HepG2 (cell line): ENCODE measurements around the gene THY1. TPM values are rescaled to one million over a fixed set of nuclear protein-coding genes. Genes with fewer than 3 reads are reported as not detected.

Source experiments
- ATAC-seq: fragments of 200-7000 bp; cut with Tn5 transposase; 3 replicates; pipeline ENCODE4 v1.9.1; 2020; ENCODE audit warnings: mild to moderate bottlenecking, moderate library complexity
- BruUV-seq: library from RNA; stranded (reverse); fragments of 400-500 nt; replicated peaks from 2 replicates; lab custom pipeline; 2021; lab: Mats Ljungman, UMichigan
- CTCF ChIA-PET: fragments of 300-600 bp; formaldehyde crosslinking; extraction: SDS; loops from one replicate; lab custom pipeline; 2021; ENCODE audit warnings: low total read pairs, inconsistent platforms, low intra/inter-chr PET ratio; lab: Yijun Ruan, JAX
- POLR2A ChIA-PET: fragments of 350-600 bp; sonication (Branson Sonifier 250); formaldehyde crosslinking; loops from one replicate; lab custom pipeline; 2020; ENCODE audit warnings: antibody characterized with exemption, inconsistent platforms; lab: Yijun Ruan, JAX
- DNase-seq: peaks from one replicate; pipeline ENCODE4 v3.0.0-alpha.2; 2015; ENCODE audit warnings: low spot score
- FAIRE-seq: peaks from 3 replicates; lab custom pipeline; 2011; peaks lifted over from hg19 to GRCh38; lab: Jason Lieb, UNC
- H2AFZ ChIP-seq: one replicate; pipeline ENCODE4 v1.6.1; 2011; ENCODE audit warnings: low read length, inconsistent platforms
- H3K27ac ChIP-seq: fragments of 300-600 bp; 3 replicates; pipeline ENCODE4 v1.8.0; 2011; ENCODE audit warnings: mixed run types, mild to moderate bottlenecking, mixed read lengths, low read length, inconsistent platforms; ENCODE audit not compliant: insufficient read depth; ENCODE audit errors: extremely low read length
- H3K27me3 ChIP-seq, 2 experiments: fragments of 200-600 bp in 1 of 2; 2 replicates in 1 of 2; 3 replicates in 1 of 2; pipeline versions ENCODE4 v1.6.0 to v1.8.0; 2011; ENCODE audit warnings: low read length in 2 of 2, mild to moderate bottlenecking in 2 of 2, moderate library complexity in 2 of 2, inconsistent platforms in 1 of 2; ENCODE audit not compliant: insufficient read depth in 2 of 2, control insufficient read depth in 1 of 2
- H3K36me3 ChIP-seq, 2 experiments: fragments of 200-600 bp in 1 of 2; replicated peaks in 1 of 2; 2 replicates in 1 of 2; 3 replicates in 1 of 2; pipeline versions ENCODE4 v1.5.1 to v1.8.0; 2011; ENCODE audit warnings: low read length in 2 of 2, inconsistent platforms in 1 of 2; ENCODE audit not compliant: insufficient read depth in 2 of 2, control insufficient read depth in 1 of 2
- H3K4me1 ChIP-seq: 2 replicates; pipeline ENCODE4 v1.5.1; 2012; ENCODE audit warnings: low read length, inconsistent platforms; ENCODE audit not compliant: insufficient read depth
- H3K4me2 ChIP-seq: 2 replicates; pipeline ENCODE4 v1.6.0; 2011; ENCODE audit warnings: low read depth, low read length, inconsistent platforms
- H3K4me3 ChIP-seq, 3 experiments: fragments of 200-600 bp in 1 of 3; sonication (generic), shearing (Covaris generic) in 1 of 3; replicated peaks in 1 of 3; 2 replicates each; pipeline ENCODE4 v1.5.1; 2011 to 2016; ENCODE audit warnings: low read length in 3 of 3, inconsistent platforms in 2 of 3, low read depth in 2 of 3, mild to moderate bottlenecking in 2 of 3, control low read depth in 1 of 3, mixed read lengths in 1 of 3; ENCODE audit not compliant: insufficient read depth in 1 of 3
- H3K79me2 ChIP-seq: one replicate; pipeline ENCODE4 v1.6.1; 2011; ENCODE audit warnings: low read length, inconsistent platforms; ENCODE audit not compliant: insufficient read depth
- H3K9ac ChIP-seq: 2 replicates; pipeline ENCODE4 v1.6.0; 2011; ENCODE audit warnings: mild to moderate bottlenecking, low read depth, low read length, inconsistent platforms; ENCODE audit not compliant: insufficient read depth
- H3K9me3 ChIP-seq: 2 replicates; pipeline ENCODE4 v1.5.1; 2012; ENCODE audit warnings: mild to moderate bottlenecking, low read length
- H4K20me1 ChIP-seq: 2 replicates; pipeline ENCODE4 v1.6.0; 2011; ENCODE audit warnings: inconsistent platforms, mild to moderate bottlenecking, low read length, moderate library complexity; ENCODE audit not compliant: insufficient read depth
- AKAP8 ChIP-seq: sonication (generic); formaldehyde crosslinking; IDR thresholded peaks from 2 replicates; pipeline ENCODE4 v1.5.1; 2020; ENCODE audit warnings: mild to moderate bottlenecking, missing genetic modification reagents
- MNT ChIP-seq: fragments of 450-650 bp; IDR thresholded peaks from 2 replicates; pipeline ENCODE4 v1.6.1; 2016
- U2AF2 ChIP-seq: fragments of 200-400 bp; formaldehyde crosslinking; IDR thresholded peaks from 2 replicates; pipeline ENCODE4 v1.6.1; 2017; ENCODE audit warnings: low read depth, mild to moderate bottlenecking, low read length
- WGBS: methylation state at CpG from one replicate; pipeline ENCODE4 v1.1.6; 2017; ENCODE audit warnings: low lambda C conversion rate; 5-methylcytosine and 5-hydroxymethylcytosine counted together
- in situ Hi-C: cut with HindIII; loops from 2 replicates; pipeline ENCODE4 v1.10.0; 2017; ENCODE audit warnings: low pct_unique_long_range_greater_than_20kb; ENCODE audit not compliant: extremely low pct_ligation_motif_present
- intact Hi-C: fragments of 100-400 bp; cut with micrococcal nuclease; formaldehyde crosslinking; loops from one replicate; pipeline ENCODE4 v1.10.0; 2022; ENCODE audit not compliant: unreplicated experiment
- polyA plus RNA-seq, 8 experiments: library from polyadenylated mRNA; depleted of rRNA in 3 of 8; stranded (reverse) in 7 of 8; unstranded in 1 of 8; fragments of >200 nt; fragmentation: Illumina TruSeq in 4 of 8; extraction: Trizol in 4 of 8; gene quantifications; 2 replicates each; pipeline versions ENCODE4 v1.2.1 to v1.2.3, GENCODE V29; 2011 to 2016; ENCODE audit warnings: low read depth in 4 of 8, missing spikeins in 1 of 8, mixed read lengths in 1 of 8; ENCODE audit not compliant: insufficient read depth in 1 of 8
- total RNA-seq, 5 experiments: library from RNA; depleted of rRNA; stranded (reverse); fragments of >200 nt; fragmentation: Illumina TruSeq; extraction: Trizol; gene quantifications; 2 replicates each; pipeline ENCODE4 v1.2.3, GENCODE V29; 2016; ENCODE audit warnings: low read depth in 1 of 5
- TF ChIP-seq, protein P1 (sequence below): IDR thresholded peaks from 2 replicates; pipeline ENCODE4 v1.6.1; 2012; ENCODE audit warnings: low read length, improper control_type of control experiment

The THY1 gene
- total and polyA plus RNA-seq, 2 of the 13 experiments (the other 11 are each of a cell fraction or from before 2014, with no cell fraction given), result not detected

DNA sequence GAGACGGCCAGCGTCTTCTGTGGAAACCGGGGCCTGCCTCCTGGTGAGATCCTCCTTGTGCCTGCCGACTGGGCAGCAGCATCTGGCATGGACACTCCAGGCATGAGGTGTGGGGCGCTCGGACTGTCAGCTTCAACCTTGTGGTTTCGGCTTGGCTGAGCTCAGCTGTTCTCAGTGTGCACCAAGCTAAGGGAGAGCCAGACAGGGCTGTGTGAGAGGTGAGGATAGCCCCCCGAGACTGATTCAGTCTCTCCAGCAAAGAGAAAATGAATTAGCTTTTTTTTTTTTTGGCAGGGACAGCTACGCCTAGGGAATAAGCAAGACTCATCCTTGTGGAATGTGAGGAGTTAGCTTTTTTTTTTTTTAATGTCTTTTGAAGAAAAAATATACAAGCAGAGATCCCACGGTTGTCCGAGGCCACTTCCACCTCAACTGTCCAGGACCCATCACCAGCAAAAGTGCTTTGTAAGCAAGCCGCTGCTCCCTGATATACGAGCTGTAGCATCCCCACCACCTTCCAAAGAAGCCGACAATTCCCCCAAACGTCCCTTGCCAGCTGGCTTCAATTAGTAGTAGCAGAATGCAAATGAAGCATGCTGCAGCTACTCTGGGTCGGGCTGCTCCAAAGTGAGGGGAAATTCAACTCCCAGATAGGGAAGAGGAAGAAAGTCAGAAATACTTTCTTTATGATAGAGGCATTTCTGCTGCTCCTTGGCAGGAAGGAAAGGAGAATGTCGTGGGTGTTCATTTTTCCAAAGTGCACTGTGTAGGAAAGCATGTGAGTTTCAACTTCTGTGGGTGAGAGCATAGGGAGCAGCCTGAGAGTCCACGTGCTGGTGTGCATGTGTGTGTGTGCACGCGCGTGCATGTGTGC, 9.7 kb upstream of the THY1 start:
- CTCF ChIA-PET, result no interaction called here
- FAIRE-seq, result no peak
- TF ChIP-seq, protein P1, sequence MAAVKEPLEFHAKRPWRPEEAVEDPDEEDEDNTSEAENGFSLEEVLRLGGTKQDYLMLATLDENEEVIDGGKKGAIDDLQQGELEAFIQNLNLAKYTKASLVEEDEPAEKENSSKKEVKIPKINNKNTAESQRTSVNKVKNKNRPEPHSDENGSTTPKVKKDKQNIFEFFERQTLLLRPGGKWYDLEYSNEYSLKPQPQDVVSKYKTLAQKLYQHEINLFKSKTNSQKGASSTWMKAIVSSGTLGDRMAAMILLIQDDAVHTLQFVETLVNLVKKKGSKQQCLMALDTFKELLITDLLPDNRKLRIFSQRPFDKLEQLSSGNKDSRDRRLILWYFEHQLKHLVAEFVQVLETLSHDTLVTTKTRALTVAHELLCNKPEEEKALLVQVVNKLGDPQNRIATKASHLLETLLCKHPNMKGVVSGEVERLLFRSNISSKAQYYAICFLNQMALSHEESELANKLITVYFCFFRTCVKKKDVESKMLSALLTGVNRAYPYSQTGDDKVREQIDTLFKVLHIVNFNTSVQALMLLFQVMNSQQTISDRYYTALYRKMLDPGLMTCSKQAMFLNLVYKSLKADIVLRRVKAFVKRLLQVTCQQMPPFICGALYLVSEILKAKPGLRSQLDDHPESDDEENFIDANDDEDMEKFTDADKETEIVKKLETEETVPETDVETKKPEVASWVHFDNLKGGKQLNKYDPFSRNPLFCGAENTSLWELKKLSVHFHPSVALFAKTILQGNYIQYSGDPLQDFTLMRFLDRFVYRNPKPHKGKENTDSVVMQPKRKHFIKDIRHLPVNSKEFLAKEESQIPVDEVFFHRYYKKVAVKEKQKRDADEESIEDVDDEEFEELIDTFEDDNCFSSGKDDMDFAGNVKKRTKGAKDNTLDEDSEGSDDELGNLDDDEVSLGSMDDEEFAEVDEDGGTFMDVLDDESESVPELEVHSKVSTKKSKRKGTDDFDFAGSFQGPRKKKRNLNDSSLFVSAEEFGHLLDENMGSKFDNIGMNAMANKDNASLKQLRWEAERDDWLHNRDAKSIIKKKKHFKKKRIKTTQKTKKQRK, result no peak
- TF ChIP-seq AKAP8 (CRISPR knock-in tag) (no peak), U2AF2 (no peak), MNT (peak; percentile 38; the same call in 1 of the 2 replicates)
- no peak for ATAC-seq
- no peak overlapping the region for H3K4me2 ChIP-seq
- no peaks in the 10 kb centered on the region for H3K79me2 ChIP-seq
- BruUV-seq, result no TSS peak
- POLR2A ChIA-PET, result no interaction called here
- in situ Hi-C loops, result no loop called here
- H3K9ac ChIP-seq, result no peak overlapping the region
- WGBS, result 60% methylated on average over 18 of the region's 21 CpGs
- intact Hi-C loops, result no loop called here
- H3K4me3 ChIP-seq, result no peak overlapping the region
- no peaks in the 10 kb centered on the region for H3K27me3 ChIP-seq
- no peak overlapping the region for H2AFZ ChIP-seq
- H3K36me3 ChIP-seq, result no peaks in the 10 kb centered on the region
- H3K27ac ChIP-seq, result no peak overlapping the region
- no peaks in the 10 kb centered on the region for H3K9me3 ChIP-seq
- no peak for DNase-seq
- no peaks in the 10 kb centered on the region for H4K20me1 ChIP-seq
- H3K4me1 ChIP-seq, result no peaks in the 10 kb centered on the region
